IMR-90 (cell line): ENCODE data around the gene CALN1. TPM values are rescaled to one million over a fixed set of nuclear protein-coding genes. Genes with fewer than 3 reads are reported as not detected.

Experiments
- ATAC-seq: fragments of 200-7000 bp; cut with Tn5 transposase; 2 replicates; pipeline ENCODE4 v1.9.1; 2020; ENCODE audit warnings: low read depth, mild to moderate bottlenecking, moderate library complexity
- BruUV-seq: library from RNA; stranded (reverse); fragments of 400-500 nt; replicated peaks from 2 replicates; lab custom pipeline; 2021; lab: Mats Ljungman, UMichigan
- CTCF ChIA-PET: fragments of 300-600 bp; formaldehyde crosslinking; extraction: SDS; loops from one replicate; lab custom pipeline; 2021; ENCODE audit warnings: antibody characterized with exemption; lab: Yijun Ruan, JAX
- POLR2A ChIA-PET: fragments of 300-600 bp; sonication (Branson Sonifier 250); formaldehyde crosslinking; loops from one replicate; lab custom pipeline; 2022; ENCODE audit warnings: antibody characterized with exemption; ENCODE audit not compliant: unreplicated experiment; lab: Charles Lee
- DNase-seq: peaks from one replicate; pipeline ENCODE4 v3.0.0; 2013
- H2AFZ ChIP-seq: replicated peaks from 2 replicates; pipeline ENCODE3; 2013; ENCODE audit warnings: low read length, mild to moderate bottlenecking; ENCODE audit not compliant: poor library complexity
- H2AK5ac ChIP-seq: 2 replicates; pipeline ENCODE4 v1.6.1; 2013; ENCODE audit warnings: low read depth, low read length, inconsistent platforms
- H2AK9ac ChIP-seq: replicated peaks from 2 replicates; pipeline ENCODE3; 2013; ENCODE audit warnings: mild to moderate bottlenecking, low read depth, low read length, moderate library complexity; ENCODE audit not compliant: poor library complexity
- H2BK120ac ChIP-seq: 2 replicates; pipeline ENCODE4 v1.6.1; 2013; ENCODE audit warnings: low read depth, low read length, inconsistent platforms
- H2BK15ac ChIP-seq: 3 replicates; pipeline ENCODE4 v1.6.1; 2013; ENCODE audit warnings: low read depth, low read length, inconsistent platforms
- H2BK20ac ChIP-seq: 2 replicates; pipeline ENCODE4 v1.6.1; 2013; ENCODE audit warnings: low read depth, mild to moderate bottlenecking, inconsistent platforms, low read length, moderate library complexity
- H2BK5ac ChIP-seq: 2 replicates; pipeline ENCODE4 v1.6.1; 2013; ENCODE audit warnings: mild to moderate bottlenecking, low read depth, low read length, inconsistent platforms; ENCODE audit not compliant: poor library complexity, severe bottlenecking
- H3K14ac ChIP-seq: replicated peaks from 2 replicates; pipeline ENCODE4 v1.6.1; 2013; ENCODE audit warnings: low read depth, low read length, inconsistent platforms
- H3K18ac ChIP-seq: 2 replicates; pipeline ENCODE4 v1.6.1; 2013; ENCODE audit warnings: low read depth, low read length, control low read depth
- H3K23ac ChIP-seq: 2 replicates; pipeline ENCODE4 v1.6.1; 2013; ENCODE audit warnings: low read depth, low read length, inconsistent platforms
- H3K27ac ChIP-seq: 2 replicates; pipeline ENCODE4 v1.5.1; 2013; ENCODE audit warnings: mild to moderate bottlenecking, control low read depth, low read length; ENCODE audit not compliant: insufficient read depth
- H3K27me3 ChIP-seq: 2 replicates; pipeline ENCODE4 v1.6.1; 2013; ENCODE audit warnings: low read length; ENCODE audit not compliant: control insufficient read depth, insufficient read depth
- H3K36me3 ChIP-seq: 2 replicates; pipeline ENCODE4 v1.6.1; 2013; ENCODE audit warnings: low read length, mixed read lengths; ENCODE audit not compliant: control insufficient read depth, insufficient read depth
- H3K4ac ChIP-seq: 2 replicates; pipeline ENCODE4 v1.6.1; 2013; ENCODE audit warnings: low read depth, low read length, inconsistent platforms
- H3K4me1 ChIP-seq: 2 replicates; pipeline ENCODE4 v1.6.1; 2013; ENCODE audit warnings: low read length, mixed read lengths; ENCODE audit not compliant: control insufficient read depth, insufficient read depth
- H3K4me2 ChIP-seq: 2 replicates; pipeline ENCODE4 v1.6.1; 2013; ENCODE audit warnings: low read depth, mild to moderate bottlenecking, control low read depth, low read length, moderate library complexity
- H3K4me3 ChIP-seq: 2 replicates; pipeline ENCODE4 v1.5.1; 2013; ENCODE audit warnings: low read depth, mild to moderate bottlenecking, control low read depth, low read length, moderate library complexity; ENCODE audit not compliant: insufficient read depth
- H3K56ac ChIP-seq: 2 replicates; pipeline ENCODE4 v1.6.1; 2013; ENCODE audit warnings: low read length, inconsistent platforms; ENCODE audit not compliant: insufficient read depth; ENCODE audit errors: extremely low read depth
- H3K79me1 ChIP-seq, 2 experiments: 2 replicates each; pipeline ENCODE4 v1.6.1; 2013; ENCODE audit warnings: low read length in 2 of 2, inconsistent platforms in 1 of 2, low read depth in 1 of 2
- H3K9ac ChIP-seq: 2 replicates; pipeline ENCODE4 v1.6.1; 2013; ENCODE audit warnings: low read depth, low read length, control low read depth
- H3K9me1 ChIP-seq: 2 replicates; pipeline ENCODE4 v1.6.1; 2013; ENCODE audit warnings: low read length, inconsistent platforms; ENCODE audit not compliant: insufficient read depth
- H3K9me3 ChIP-seq: 2 replicates; pipeline ENCODE4 v1.6.1; 2013; ENCODE audit warnings: low read length; ENCODE audit not compliant: control insufficient read depth, insufficient read depth
- H4K20me1 ChIP-seq: 2 replicates; pipeline ENCODE4 v1.6.1; 2013; ENCODE audit warnings: low read length, inconsistent platforms; ENCODE audit not compliant: insufficient read depth
- H4K5ac ChIP-seq: 2 replicates; pipeline ENCODE4 v1.6.1; 2013; ENCODE audit warnings: mild to moderate bottlenecking, low read depth, low read length, control low read depth
- H4K8ac ChIP-seq, 2 experiments: 2 replicates each; pipeline ENCODE4 v1.6.1; 2013; ENCODE audit warnings: low read depth in 2 of 2, low read length in 2 of 2, control low read depth in 1 of 2, inconsistent platforms in 1 of 2
- H4K91ac ChIP-seq: 2 replicates; pipeline ENCODE4 v1.6.1; 2013; ENCODE audit warnings: low read depth, low read length, inconsistent platforms; ENCODE audit not compliant: insufficient read depth
- BHLHE40 ChIP-seq: fragments of 150-350 bp; IDR thresholded peaks from 2 replicates; pipeline ENCODE4 v1.6.1; 2016; ENCODE audit warnings: mild to moderate bottlenecking, low read depth, low read length
- CEBPB ChIP-seq: IDR thresholded peaks from 2 replicates; pipeline ENCODE4 v1.6.1; 2012; ENCODE audit warnings: low read depth, low read length, improper control_type of control experiment
- CHD1 ChIP-seq: IDR thresholded peaks from 2 replicates; pipeline ENCODE4 v1.6.1; 2012; ENCODE audit warnings: low read depth, low read length, improper control_type of control experiment
- ELK1 ChIP-seq: fragments of 150-350 bp; IDR thresholded peaks from 2 replicates; pipeline ENCODE4 v1.6.1; 2016; ENCODE audit warnings: low read depth, mild to moderate bottlenecking, low read length, moderate library complexity, borderline replicate concordance
- FOS ChIP-seq: fragments of 150-350 bp; IDR thresholded peaks from 2 replicates; pipeline ENCODE4 v1.6.1; 2016; ENCODE audit warnings: low read depth, low read length
- MAFK ChIP-seq: IDR thresholded peaks from 2 replicates; pipeline ENCODE4 v1.6.1; 2012; ENCODE audit warnings: low read depth, low read length, improper control_type of control experiment
- MAZ ChIP-seq: IDR thresholded peaks from 2 replicates; pipeline ENCODE4 v1.6.1; 2012; ENCODE audit warnings: low read depth, mild to moderate bottlenecking, low read length, improper control_type of control experiment, moderate library complexity, borderline replicate concordance
- MXI1 ChIP-seq: IDR thresholded peaks from 2 replicates; pipeline ENCODE4 v1.6.1; 2012; ENCODE audit warnings: low read depth, mild to moderate bottlenecking, low read length, moderate library complexity, borderline replicate concordance
- POLR2A ChIP-seq: IDR thresholded peaks from 2 replicates; pipeline ENCODE4 v1.6.1; 2012; ENCODE audit warnings: mild to moderate bottlenecking, low read depth, low read length
- RAD21 ChIP-seq: IDR thresholded peaks from 2 replicates; pipeline ENCODE4 v1.6.1; 2012; ENCODE audit warnings: low read length, improper control_type of control experiment
- RCOR1 ChIP-seq: IDR thresholded peaks from 2 replicates; pipeline ENCODE4 v1.6.1; 2012; ENCODE audit warnings: mild to moderate bottlenecking, low read length, improper control_type of control experiment; ENCODE audit not compliant: insufficient replicate concordance
- RFX5 ChIP-seq: IDR thresholded peaks from 2 replicates; pipeline ENCODE4 v1.8.0; 2012; ENCODE audit warnings: low read depth, mild to moderate bottlenecking, low read length, moderate library complexity
- SMC3 ChIP-seq: fragments of 150-350 bp; IDR thresholded peaks from 2 replicates; pipeline ENCODE4 v1.6.1; 2016; ENCODE audit warnings: low read depth, mild to moderate bottlenecking, antibody characterized with exemption, low read length, moderate library complexity
- WGBS, 2 experiments: methylation state at CpG; one replicate each; pipeline versions ENCODE4 v1.1.5 to v1.1.7; 2013; ENCODE audit warnings: missing lambda C conversion rate in 2 of 2; ENCODE audit not compliant: insufficient read length in 1 of 2; ENCODE audit errors: extremely low coverage in 2 of 2; 5-methylcytosine and 5-hydroxymethylcytosine counted together
- dilution Hi-C: fragments of 300-500 bp; cut with HindIII; formaldehyde crosslinking; loops from one replicate; pipeline ENCODE4 v1.14.3; 2018; ENCODE audit warnings: low sequenced_read_pairs; ENCODE audit not compliant: unreplicated experiment
- in situ Hi-C: fragments of 300-500 bp; cut with MboI; formaldehyde crosslinking; loops from 3 replicates; pipeline ENCODE4 v1.14.3; 2019; ENCODE audit warnings: low sequenced_read_pairs, inconsistent platforms, mixed read lengths
- intact Hi-C: fragments of 100-400 bp; cut with micrococcal nuclease; formaldehyde crosslinking; loops from 2 replicates; pipeline ENCODE4 v1.10.0; 2022
- polyA plus RNA-seq, 3 experiments: library from polyadenylated mRNA; depleted of rRNA; stranded (reverse); fragments of >200 nt; gene quantifications; 2 replicates each; pipeline ENCODE4 v1.2.3, GENCODE V29; 2012; ENCODE audit warnings: low replicate concordance in 1 of 3
- total RNA-seq: library from RNA; depleted of rRNA; stranded (reverse); fragments of >200 nt; gene quantifications from 2 replicates; pipeline ENCODE4 v1.2.3, GENCODE V29; 2012

CALN1 gene
- total and polyA plus RNA-seq, 2 of the 4 experiments (the other 2 are of a cell fraction): not detected

GRCh38 chr7:72109566-72109965 lies 302.6 kb downstream of the CALN1 start:
- H3K9me1 ChIP-seq: no peaks in the 10 kb centered on the region
- in situ Hi-C loops: no loop called here
- ChIA-PET CTCF (no interaction called here), POLR2A (no interaction called here)
- no peak overlapping the region for H3K18ac ChIP-seq
- H4K91ac ChIP-seq: no peak overlapping the region
- H3K9ac ChIP-seq: no peak overlapping the region
- BruUV-seq: no TSS peak
- no peaks in the 10 kb centered on the region for H3K79me1 ChIP-seq
- H2AFZ ChIP-seq: no peak overlapping the region
- H3K23ac ChIP-seq: no peak overlapping the region
- no CpG with 5 or more reads among the region's 8 CpGs for WGBS, 2 experiments
- no peak overlapping the region for H3K4ac ChIP-seq
- no peak overlapping the region for H2BK15ac ChIP-seq
- H2BK120ac ChIP-seq: no peak overlapping the region
- H3K27ac ChIP-seq: no peak overlapping the region
- H3K4me3 ChIP-seq: no peak overlapping the region
- no peak overlapping the region for H4K5ac ChIP-seq
- ATAC-seq: no peak
- intact Hi-C loops: no loop called here
- H2AK9ac ChIP-seq: no peak overlapping the region
- no peaks in the 10 kb centered on the region for H4K20me1 ChIP-seq
- dilution Hi-C loops: no loop called here
- H3K4me2 ChIP-seq: no peak overlapping the region
- no peak overlapping the region for H3K14ac ChIP-seq
- H3K56ac ChIP-seq: no peak overlapping the region
- no peak overlapping the region for H2AK5ac ChIP-seq
- no peak overlapping the region for H4K8ac ChIP-seq
- H3K36me3 ChIP-seq: no peaks in the 10 kb centered on the region
- no peak overlapping the region for H2BK20ac ChIP-seq
- DNase-seq: no peak
- no peak overlapping the region for H2BK5ac ChIP-seq
- peaks cover 32% of the 10 kb centered on the region for H3K9me3 ChIP-seq
- TF ChIP-seq FOS (no peak), RCOR1 (no peak), POLR2A (no peak), ELK1 (no peak), CHD1 (no peak), BHLHE40 (no peak), RAD21 (no peak), CEBPB (no peak), MAZ (no peak), RFX5 (no peak), SMC3 (no peak), MAFK (no peak), MXI1 (no peak)
- no peaks in the 10 kb centered on the region for H3K4me1 ChIP-seq
- H3K27me3 ChIP-seq: no peaks in the 10 kb centered on the region
